Stimulated activated CD4-positive, alpha-beta T cell treated with anti-CD3 and anti-CD28 coated beads, TNF-alpha, amount 100 ng/mL, for 24 hours (primary cell): ENCODE data around the gene ARHGAP31.

Source experiments
- DNase-seq, 3 experiments: peaks; one replicate each; pipeline ENCODE4 v3.0.0-alpha.2; 2020; ENCODE audit warnings: low read depth in 3 of 3

ARHGAP31 gene

DNA sequence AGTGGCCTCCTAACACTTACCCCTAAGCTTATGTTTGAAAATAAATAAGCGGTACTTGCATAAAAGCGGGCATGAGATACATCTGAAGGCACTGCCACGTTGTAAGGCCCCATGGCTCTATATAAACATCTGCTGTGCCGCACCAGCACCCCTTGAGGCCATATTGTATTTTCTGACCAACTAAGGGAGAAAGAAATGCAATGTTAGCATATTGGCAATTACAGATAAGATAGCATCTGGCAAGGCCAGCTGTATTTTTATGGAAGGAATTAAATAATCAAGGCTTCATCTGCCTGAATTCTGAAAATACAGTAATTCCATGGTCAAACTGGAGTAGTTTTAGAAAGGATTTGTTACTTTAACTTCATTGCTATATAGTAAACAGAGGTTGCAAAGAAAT is 140.5 kb downstream of the ARHGAP31 start:
- DNase-seq: no peak

GRCh38 chr3:119436977-119437376 is 142.8 kb downstream of the ARHGAP31 start:
- no peak for DNase-seq

- DNase-seq: no peak
These were observed 143.6 kb downstream of the ARHGAP31 start for GRCh38 chr3:119437691-119438258.

- DNase-seq: no peak
These were observed 149.0 kb downstream of the ARHGAP31 start for GRCh38 chr3:119443179-119443578.

GRCh38 chr3:119444590-119444989 is 150.4 kb downstream of the ARHGAP31 start:
- DNase-seq: no peak

GRCh38 chr3:119453822-119454221 is 159.6 kb downstream of the ARHGAP31 start:
- no peak for DNase-seq

- DNase-seq: no peak
These were observed 162.3 kb downstream of the ARHGAP31 start for GRCh38 chr3:119456469-119456868.

DNA sequence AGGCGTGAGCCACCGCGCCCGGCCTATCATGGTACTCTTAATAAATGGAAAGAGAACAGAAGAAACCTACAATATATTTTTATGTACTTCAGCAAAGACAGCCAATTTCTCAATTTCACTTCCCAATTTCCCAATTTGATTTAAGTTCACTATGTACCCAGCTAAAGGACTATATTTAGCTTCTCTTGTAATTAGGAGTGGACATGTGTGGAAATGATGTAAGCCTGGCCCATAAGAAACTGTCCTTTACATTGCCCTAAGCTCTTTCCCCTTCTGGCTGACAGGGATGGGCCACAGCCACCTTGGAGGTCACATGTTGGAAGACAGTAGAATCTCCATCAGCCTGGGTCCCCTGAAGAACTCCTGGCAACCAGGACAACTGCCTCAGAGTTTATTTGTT is 163.1 kb downstream of the ARHGAP31 start:
- no peak for DNase-seq

- DNase-seq: peak; percentile 97 to 99 (median 99)
These were observed 169.3 kb downstream of the ARHGAP31 start, which contains the start of gene TMEM39A for GRCh38 chr3:119463171-119464169. TMEM39A (minus strand) TSS chr3:119463615; CDS start chr3:119462074, 1,541 bp downstream.

GRCh38 chr3:119468041-119468440 is 173.9 kb downstream of the ARHGAP31 start:
- no peak for DNase-seq

- DNase-seq: no peak
These were observed 175.4 kb downstream of the ARHGAP31 start for GRCh38 chr3:119469418-119470189.
